HepG2 (cell line): ENCODE results near the gene TMEM165. TPM values are rescaled to one million over a fixed set of nuclear protein-coding genes. Genes with fewer than 3 reads are reported as not detected.

Source experiments
- ATAC-seq: fragments of 200-7000 bp; cut with Tn5 transposase; 3 replicates; pipeline ENCODE4 v1.9.1; 2020; ENCODE audit warnings: mild to moderate bottlenecking, moderate library complexity
- BruUV-seq: library from RNA; stranded (reverse); fragments of 400-500 nt; replicated peaks from 2 replicates; lab custom pipeline; 2021; lab: Mats Ljungman, UMichigan
- CTCF ChIA-PET: fragments of 300-600 bp; formaldehyde crosslinking; extraction: SDS; loops from one replicate; lab custom pipeline; 2021; ENCODE audit warnings: low total read pairs, inconsistent platforms, low intra/inter-chr PET ratio; lab: Yijun Ruan, JAX
- POLR2A ChIA-PET: fragments of 350-600 bp; sonication (Branson Sonifier 250); formaldehyde crosslinking; loops from one replicate; lab custom pipeline; 2020; ENCODE audit warnings: antibody characterized with exemption, inconsistent platforms; lab: Yijun Ruan, JAX
- DNase-seq: peaks from one replicate; pipeline ENCODE4 v3.0.0-alpha.2; 2015; ENCODE audit warnings: low spot score
- FAIRE-seq: peaks from 3 replicates; lab custom pipeline; 2011; peaks lifted over from hg19 to GRCh38; lab: Jason Lieb, UNC
- H2AFZ ChIP-seq: one replicate; pipeline ENCODE4 v1.6.1; 2011; ENCODE audit warnings: low read length, inconsistent platforms
- H3K27ac ChIP-seq: fragments of 300-600 bp; 3 replicates; pipeline ENCODE4 v1.8.0; 2011; ENCODE audit warnings: mixed run types, mild to moderate bottlenecking, mixed read lengths, low read length, inconsistent platforms; ENCODE audit not compliant: insufficient read depth; ENCODE audit errors: extremely low read length
- H3K27me3 ChIP-seq, 2 experiments: fragments of 200-600 bp in 1 of 2; 2 replicates in 1 of 2; 3 replicates in 1 of 2; pipeline versions ENCODE4 v1.6.0 to v1.8.0; 2011; ENCODE audit warnings: low read length in 2 of 2, mild to moderate bottlenecking in 2 of 2, moderate library complexity in 2 of 2, inconsistent platforms in 1 of 2; ENCODE audit not compliant: insufficient read depth in 2 of 2, control insufficient read depth in 1 of 2
- H3K36me3 ChIP-seq, 2 experiments: fragments of 200-600 bp in 1 of 2; replicated peaks in 1 of 2; 2 replicates in 1 of 2; 3 replicates in 1 of 2; pipeline versions ENCODE4 v1.5.1 to v1.8.0; 2011; ENCODE audit warnings: low read length in 2 of 2, inconsistent platforms in 1 of 2; ENCODE audit not compliant: insufficient read depth in 2 of 2, control insufficient read depth in 1 of 2
- H3K4me1 ChIP-seq: 2 replicates; pipeline ENCODE4 v1.5.1; 2012; ENCODE audit warnings: low read length, inconsistent platforms; ENCODE audit not compliant: insufficient read depth
- H3K4me2 ChIP-seq: 2 replicates; pipeline ENCODE4 v1.6.0; 2011; ENCODE audit warnings: low read depth, low read length, inconsistent platforms
- H3K4me3 ChIP-seq, 3 experiments: fragments of 200-600 bp in 1 of 3; sonication (generic), shearing (Covaris generic) in 1 of 3; replicated peaks in 1 of 3; 2 replicates each; pipeline ENCODE4 v1.5.1; 2011 to 2016; ENCODE audit warnings: low read length in 3 of 3, inconsistent platforms in 2 of 3, low read depth in 2 of 3, mild to moderate bottlenecking in 2 of 3, control low read depth in 1 of 3, mixed read lengths in 1 of 3; ENCODE audit not compliant: insufficient read depth in 1 of 3
- H3K79me2 ChIP-seq: one replicate; pipeline ENCODE4 v1.6.1; 2011; ENCODE audit warnings: low read length, inconsistent platforms; ENCODE audit not compliant: insufficient read depth
- H3K9ac ChIP-seq: 2 replicates; pipeline ENCODE4 v1.6.0; 2011; ENCODE audit warnings: mild to moderate bottlenecking, low read depth, low read length, inconsistent platforms; ENCODE audit not compliant: insufficient read depth
- H3K9me3 ChIP-seq: 2 replicates; pipeline ENCODE4 v1.5.1; 2012; ENCODE audit warnings: mild to moderate bottlenecking, low read length
- H4K20me1 ChIP-seq: 2 replicates; pipeline ENCODE4 v1.6.0; 2011; ENCODE audit warnings: inconsistent platforms, mild to moderate bottlenecking, low read length, moderate library complexity; ENCODE audit not compliant: insufficient read depth
- ATF7 ChIP-seq, 2 experiments: fragments of 450-650 bp in 1 of 2; sonication (generic) in 1 of 2; formaldehyde crosslinking in 1 of 2; IDR thresholded peaks; 2 replicates each; pipeline versions ENCODE4 v1.4.0 to v1.6.1; 2016 to 2020; ENCODE audit warnings: antibody characterized with exemption in 1 of 2, mild to moderate bottlenecking in 1 of 2, missing genetic modification reagents in 1 of 2
- BHLHE40 ChIP-seq: IDR thresholded peaks from 2 replicates; pipeline ENCODE4 v1.6.1; 2011; ENCODE audit warnings: low read length, improper control_type of control experiment
- CREB1 ChIP-seq, 2 experiments: fragments of 450-650 bp in 1 of 2; IDR thresholded peaks; 2 replicates each; pipeline ENCODE4 v1.6.1; 2016 to 2017; ENCODE audit warnings: control low read depth in 1 of 2, mild to moderate bottlenecking in 1 of 2, missing compliant biosample characterization in 1 of 2, missing genetic modification characterization in 1 of 2
- DRAP1 ChIP-seq: IDR thresholded peaks from 2 replicates; pipeline ENCODE4 v1.6.1; 2016; ENCODE audit warnings: missing genetic modification reagents, missing compliant biosample characterization
- FOSL2 ChIP-seq: sonication (generic); formaldehyde crosslinking; IDR thresholded peaks from 2 replicates; pipeline ENCODE4 v1.4.0; 2020; ENCODE audit warnings: missing genetic modification reagents
- FOXK1 ChIP-seq: sonication (generic); formaldehyde crosslinking; IDR thresholded peaks from 2 replicates; pipeline ENCODE4 v1.4.0; 2020; ENCODE audit warnings: low read depth, missing genetic modification reagents, borderline replicate concordance
- HNRNPH1 ChIP-seq: fragments of 200-400 bp; formaldehyde crosslinking; optimal IDR thresholded peaks from 2 replicates; pipeline ENCODE3; 2017; ENCODE audit warnings: mild to moderate bottlenecking, low read depth, low read length
- NFYC ChIP-seq: IDR thresholded peaks from 2 replicates; pipeline ENCODE4 v1.6.1; 2016; ENCODE audit warnings: missing genetic modification reagents, missing compliant biosample characterization
- RBM22 ChIP-seq: fragments of 200-400 bp; formaldehyde crosslinking; optimal IDR thresholded peaks from 2 replicates; pipeline ENCODE3; 2017; ENCODE audit warnings: mild to moderate bottlenecking, low read length, moderate library complexity
- ZBTB21 ChIP-seq: sonication (generic); formaldehyde crosslinking; IDR thresholded peaks from 2 replicates; pipeline ENCODE4 v1.4.0; 2020; ENCODE audit warnings: missing genetic modification reagents
- ZFY ChIP-seq: sonication (generic); formaldehyde crosslinking; IDR thresholded peaks from 2 replicates; pipeline ENCODE4 v1.4.0; 2020; ENCODE audit warnings: missing genetic modification reagents
- ZNF264 ChIP-seq: sonication (generic); formaldehyde crosslinking; IDR thresholded peaks from 2 replicates; pipeline ENCODE4 v1.4.0; 2020; ENCODE audit warnings: missing genetic modification reagents
- ZNF800 ChIP-seq: sonication (generic); formaldehyde crosslinking; IDR thresholded peaks from 2 replicates; pipeline ENCODE4 v1.4.0; 2020; ENCODE audit warnings: missing genetic modification reagents
- WGBS: methylation state at CpG from one replicate; pipeline ENCODE4 v1.1.6; 2017; ENCODE audit warnings: low lambda C conversion rate; 5-methylcytosine and 5-hydroxymethylcytosine counted together
- in situ Hi-C: cut with HindIII; loops from 2 replicates; pipeline ENCODE4 v1.10.0; 2017; ENCODE audit warnings: low pct_unique_long_range_greater_than_20kb; ENCODE audit not compliant: extremely low pct_ligation_motif_present
- intact Hi-C: fragments of 100-400 bp; cut with micrococcal nuclease; formaldehyde crosslinking; loops from one replicate; pipeline ENCODE4 v1.10.0; 2022; ENCODE audit not compliant: unreplicated experiment
- polyA plus RNA-seq, 8 experiments: library from polyadenylated mRNA; depleted of rRNA in 3 of 8; stranded (reverse) in 7 of 8; unstranded in 1 of 8; fragments of >200 nt; fragmentation: Illumina TruSeq in 4 of 8; extraction: Trizol in 4 of 8; gene quantifications; 2 replicates each; pipeline versions ENCODE4 v1.2.1 to v1.2.3, GENCODE V29; 2011 to 2016; ENCODE audit warnings: low read depth in 4 of 8, missing spikeins in 1 of 8, mixed read lengths in 1 of 8; ENCODE audit not compliant: insufficient read depth in 1 of 8
- total RNA-seq, 5 experiments: library from RNA; depleted of rRNA; stranded (reverse); fragments of >200 nt; fragmentation: Illumina TruSeq; extraction: Trizol; gene quantifications; 2 replicates each; pipeline ENCODE4 v1.2.3, GENCODE V29; 2016; ENCODE audit warnings: low read depth in 1 of 5
- TF ChIP-seq, protein P1 (sequence below): sonication (generic); formaldehyde crosslinking; IDR thresholded peaks from 2 replicates; pipeline ENCODE4 v1.4.0; 2020; ENCODE audit warnings: mild to moderate bottlenecking, missing genetic modification reagents

TMEM165 gene
- total and polyA plus RNA-seq, 2 of the 13 experiments (the other 11 are each of a cell fraction or from before 2014, with no cell fraction given), result 54.6 to 103 TPM

DNA sequence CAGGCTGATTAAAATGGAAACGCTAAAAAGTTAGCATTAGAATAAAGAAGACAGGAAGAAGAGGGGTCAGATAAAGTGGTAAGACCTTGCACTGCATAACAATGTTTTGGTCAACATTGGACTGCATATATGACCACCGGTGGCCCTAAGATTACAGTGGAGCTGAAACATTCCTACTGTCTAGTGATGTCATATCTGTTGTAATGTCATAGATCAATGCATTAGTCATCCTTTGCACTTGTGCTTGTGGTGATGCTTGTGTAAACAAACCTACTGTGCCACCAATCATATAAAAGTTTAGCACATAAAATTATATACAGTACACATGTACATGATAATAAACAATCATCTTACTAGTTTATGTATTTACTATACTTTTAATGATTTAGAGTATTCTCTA, 73.0 kb downstream of the TMEM165 start:
- Histone ChIP-seq H4K20me1 (no peaks in the 10 kb centered on the region), H3K36me3 (peaks cover 4 to 12% of the 10 kb centered on the region in 2 experiments; a peak in 3 of 5 replicates), H3K4me1 (no peaks in the 10 kb centered on the region), H3K27me3 (no peaks in the 10 kb centered on the region), H3K79me2 (no peaks in the 10 kb centered on the region), H3K27ac (no peak overlapping the region), H3K9me3 (no peaks in the 10 kb centered on the region), H3K4me3 (no peak overlapping the region), H2AFZ (no peak overlapping the region), H3K9ac (no peak overlapping the region), H3K4me2 (no peak overlapping the region)
- intact Hi-C loops, result loop anchor here (5.0 kb wide), 1 partner anchor 79 kb away; the partner anchor contains the start of gene CLOCK
- TF ChIP-seq ATF7 (IDR thresholded peaks at IDR 0.05) (peak; percentile 37; the same call in 1 of the 2 replicates), ATF7 (CRISPR knock-in tag; IDR thresholded peaks at IDR 0.05) (no peak), BHLHE40 (peak; percentile 7; the same call in 1 of the 2 replicates), CREB1 (IDR thresholded peaks at IDR 0.05) (peak; percentile 76), CREB1 (CRISPR knock-in tag; IDR thresholded peaks at IDR 0.05) (no peak), FOSL2 (peak; percentile 78), DRAP1 (CRISPR knock-in tag) (no peak), ZBTB21 (CRISPR knock-in tag) (peak; percentile 80), FOXK1 (CRISPR knock-in tag) (no peak), ZFY (CRISPR knock-in tag) (no peak)
- WGBS, result 84% methylated on average over 2 of the region's 2 CpGs
- no peak for FAIRE-seq
- no TSS peak for BruUV-seq
- CTCF ChIA-PET, result no interaction called here
- in situ Hi-C loops, result loop anchor here (25.0 kb wide), 1 partner anchor 269 kb away; no protein-coding TSS in a partner anchor
- no peak; the same call in 2 of the 3 replicates for ATAC-seq
- POLR2A ChIA-PET, result no interaction called here
- DNase-seq, result peak; percentile 49

DNA sequence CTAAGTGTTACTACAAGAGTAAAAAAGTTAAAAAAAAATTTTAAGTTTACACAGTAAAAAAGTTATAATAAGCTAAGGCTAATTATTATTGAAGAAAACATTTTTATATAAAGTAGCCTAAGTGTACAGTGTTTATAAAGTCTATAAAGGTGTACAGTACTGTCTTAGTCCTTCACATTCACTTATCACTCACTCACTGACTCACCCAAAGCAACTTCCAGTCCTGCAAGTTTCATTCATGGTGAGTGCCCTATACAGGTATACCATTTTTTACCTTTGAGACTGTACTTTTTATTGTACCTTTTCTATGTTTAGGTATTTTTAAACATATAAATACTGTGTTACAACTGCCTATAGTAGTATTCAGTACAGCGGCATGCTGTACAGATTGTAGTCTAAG, 74.2 kb downstream of the TMEM165 start:
- in situ Hi-C loops, result loop anchor here (25.0 kb wide), 1 partner anchor 267 kb away; no protein-coding TSS in a partner anchor
- no TSS peak for BruUV-seq
- TF ChIP-seq NFYC (CRISPR knock-in tag) (no peak), RBM22 (no peak), ZNF800 (CRISPR knock-in tag) (no peak), ZNF264 (no peak), HNRNPH1 (no peak)
- TF ChIP-seq, protein P1, sequence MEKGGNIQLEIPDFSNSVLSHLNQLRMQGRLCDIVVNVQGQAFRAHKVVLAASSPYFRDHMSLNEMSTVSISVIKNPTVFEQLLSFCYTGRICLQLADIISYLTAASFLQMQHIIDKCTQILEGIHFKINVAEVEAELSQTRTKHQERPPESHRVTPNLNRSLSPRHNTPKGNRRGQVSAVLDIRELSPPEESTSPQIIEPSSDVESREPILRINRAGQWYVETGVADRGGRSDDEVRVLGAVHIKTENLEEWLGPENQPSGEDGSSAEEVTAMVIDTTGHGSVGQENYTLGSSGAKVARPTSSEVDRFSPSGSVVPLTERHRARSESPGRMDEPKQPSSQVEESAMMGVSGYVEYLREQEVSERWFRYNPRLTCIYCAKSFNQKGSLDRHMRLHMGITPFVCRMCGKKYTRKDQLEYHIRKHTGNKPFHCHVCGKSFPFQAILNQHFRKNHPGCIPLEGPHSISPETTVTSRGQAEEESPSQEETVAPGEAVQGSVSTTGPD (CRISPR knock-in tag), result no peak

More for the DNA sequence above, 74.2 kb downstream of the TMEM165 start:
- Histone ChIP-seq H2AFZ (no peak overlapping the region), H3K79me2 (no peaks in the 10 kb centered on the region), H3K4me3 (no peak overlapping the region), H3K27me3 (no peaks in the 10 kb centered on the region), H3K4me2 (no peak overlapping the region), H3K27ac (no peak overlapping the region), H4K20me1 (no peaks in the 10 kb centered on the region), H3K9me3 (no peaks in the 10 kb centered on the region), H3K9ac (no peak overlapping the region), H3K36me3 (peaks cover 4 to 15% of the 10 kb centered on the region in 2 experiments; a peak in 3 of 5 replicates), H3K4me1 (no peaks in the 10 kb centered on the region)
- CTCF ChIA-PET, result no interaction called here
- intact Hi-C loops, result loop anchor here (5.0 kb wide), 1 partner anchor 77 kb away; the partner anchor contains the start of gene CLOCK
- FAIRE-seq (no peak), DNase-seq (no peak), ATAC-seq (no peak)
- 96% methylated on average over 1 of the region's 1 CpG for WGBS
- POLR2A ChIA-PET, result no interaction called here
